Stimulated activated effector memory CD8-positive, alpha-beta T cell treated with anti-CD3 and anti-CD28 coated beads, Interleukin-12 subunit alpha, Interleukin-12 subunit beta, amount 100 ng/mL, for 72 hours (primary cell): ENCODE results near the gene PCBP3.

Source experiments
- ATAC-seq: fragments of 150-1000 bp; cut with Tn5 transposase; 2 replicates; pipeline ENCODE4 v1.10.0; 2021
- DNase-seq, 2 donors: peaks; one replicate each; pipeline ENCODE4 v3.0.0; 2021 to 2022; ENCODE audit warnings: low spot score in 2 of 2
- H3K27ac Mint-ChIP-seq: one replicate; pipeline ENCODE4 v1.8.0; 2022; ENCODE audit warnings: mild to moderate bottlenecking, mixed read lengths
- H3K36me3 Mint-ChIP-seq: one replicate; pipeline ENCODE4 v1.8.0; 2022; ENCODE audit warnings: mild to moderate bottlenecking, mixed read lengths
- H3K4me1 Mint-ChIP-seq: one replicate; pipeline ENCODE4 v1.8.0; 2022; ENCODE audit warnings: mixed read lengths
- H3K4me3 Mint-ChIP-seq: one replicate; pipeline ENCODE4 v1.8.0; 2022; ENCODE audit warnings: mild to moderate bottlenecking, mixed read lengths
- H3K9me3 Mint-ChIP-seq: one replicate; pipeline ENCODE4 v1.8.0; 2022; ENCODE audit warnings: mixed read lengths

The PCBP3 gene

GRCh38 chr21:45853703-45854342 lies 210.3 kb downstream of the PCBP3 start:
- Mint-ChIP-seq H3K27ac (no peak overlapping the region), H3K4me3 (no peak overlapping the region), H3K4me1 (no peaks in the 10 kb centered on the region), H3K9me3 (no peaks in the 10 kb centered on the region), H3K36me3 (no peaks in the 10 kb centered on the region)
- no peak for ATAC-seq
- DNase-seq: no peak

DNA sequence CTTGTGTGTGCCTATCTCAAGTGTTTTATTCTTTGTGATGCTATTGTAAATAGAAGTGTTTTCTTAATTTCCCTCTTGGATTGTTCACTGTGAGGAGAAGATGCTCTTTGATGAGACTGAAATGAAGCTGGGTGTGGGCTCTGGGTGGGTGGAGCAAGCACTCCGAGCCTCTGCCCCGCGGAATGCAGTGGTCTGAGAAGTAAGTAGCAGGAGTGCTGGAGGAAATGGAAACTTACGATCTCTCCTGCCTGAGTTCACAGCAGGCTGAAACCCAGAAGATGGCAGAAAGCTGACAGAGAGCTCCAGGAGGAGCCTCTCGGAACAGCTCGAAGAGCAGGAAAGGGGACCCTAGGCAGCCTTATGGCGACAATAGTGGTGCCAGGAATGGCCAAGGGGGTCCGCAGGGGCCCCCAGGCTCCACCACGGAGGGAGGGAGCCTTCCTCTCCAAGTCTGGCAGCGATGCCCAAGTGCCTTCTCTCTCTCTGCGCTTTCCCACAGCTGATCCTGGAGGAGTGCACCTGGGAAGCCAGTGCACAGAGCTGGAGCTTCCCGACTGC lies 211.2 kb downstream of the PCBP3 start:
- Mint-ChIP-seq H3K4me3 (no peak overlapping the region), H3K36me3 (no peaks in the 10 kb centered on the region), H3K4me1 (no peaks in the 10 kb centered on the region), H3K27ac (no peak overlapping the region), H3K9me3 (no peaks in the 10 kb centered on the region)
- no peak for ATAC-seq
- no peak for DNase-seq

DNA sequence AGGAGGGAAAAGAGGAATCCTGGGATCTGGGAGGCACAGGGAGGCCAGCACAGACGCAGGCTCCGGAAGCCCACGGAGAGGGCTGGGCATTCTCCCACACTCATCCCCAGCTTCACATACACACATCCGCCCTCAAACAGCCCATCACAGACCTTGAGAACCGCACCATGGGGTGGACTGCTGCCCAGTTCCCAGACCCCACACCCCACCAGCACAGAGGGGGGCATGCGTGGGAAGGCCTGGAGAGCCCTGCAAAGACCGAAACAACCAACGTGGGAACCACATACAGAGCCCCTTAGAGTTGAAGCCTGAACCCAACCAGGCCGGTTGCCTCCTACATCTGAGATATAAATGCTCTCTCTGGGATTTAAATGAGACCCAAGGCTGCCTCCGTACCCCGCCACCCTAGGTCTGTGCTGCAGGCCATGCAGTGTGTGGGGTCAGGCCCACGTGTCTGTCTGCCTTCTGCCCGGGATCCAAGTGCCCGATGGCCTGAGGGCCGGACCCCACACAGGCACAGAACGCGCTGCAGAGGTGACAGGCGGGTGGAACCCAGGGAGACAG lies 211.8 kb downstream of the PCBP3 start:
- H3K4me1 Mint-ChIP-seq: no peaks in the 10 kb centered on the region
- H3K4me3 Mint-ChIP-seq: no peak overlapping the region
- no peaks in the 10 kb centered on the region for H3K9me3 Mint-ChIP-seq
- no peak overlapping the region for H3K27ac Mint-ChIP-seq
- H3K36me3 Mint-ChIP-seq: no peaks in the 10 kb centered on the region
- DNase-seq: no peak
- ATAC-seq: peak; percentile 17

DNA sequence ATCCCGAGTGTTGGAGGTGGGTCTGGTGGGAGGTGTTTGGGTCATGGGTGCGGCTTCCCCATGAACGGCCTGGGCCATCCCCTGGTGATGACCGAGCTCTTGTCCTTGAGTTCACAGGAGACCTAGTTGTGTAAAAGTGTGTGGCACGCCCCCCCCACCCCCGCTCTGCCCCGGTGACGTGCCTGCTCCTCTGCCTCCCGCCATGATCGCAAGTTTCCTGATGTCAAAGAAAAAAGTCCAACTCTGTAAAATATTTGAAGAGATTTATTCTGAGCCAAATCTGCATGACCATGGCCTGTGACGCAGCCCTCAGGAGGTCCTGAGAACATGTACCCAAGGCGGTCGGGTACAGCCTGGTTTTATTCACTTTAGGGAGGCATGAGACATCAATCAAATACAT lies 212.9 kb downstream of the PCBP3 start:
- H3K36me3 Mint-ChIP-seq: no peaks in the 10 kb centered on the region
- ATAC-seq: no peak
- no peak for DNase-seq
- no peak overlapping the region for H3K27ac Mint-ChIP-seq
- no peak overlapping the region for H3K4me3 Mint-ChIP-seq
- no peaks in the 10 kb centered on the region for H3K4me1 Mint-ChIP-seq
- H3K9me3 Mint-ChIP-seq: no peaks in the 10 kb centered on the region

- no peak overlapping the region for H3K27ac Mint-ChIP-seq
- no peak overlapping the region for H3K4me3 Mint-ChIP-seq
- H3K36me3 Mint-ChIP-seq: no peaks in the 10 kb centered on the region
- DNase-seq (no peak), ATAC-seq (no peak)
- H3K4me1 Mint-ChIP-seq: no peaks in the 10 kb centered on the region
- no peaks in the 10 kb centered on the region for H3K9me3 Mint-ChIP-seq
Observed at GRCh38 chr21:45856906-45857305, 213.4 kb downstream of the PCBP3 start.

DNA sequence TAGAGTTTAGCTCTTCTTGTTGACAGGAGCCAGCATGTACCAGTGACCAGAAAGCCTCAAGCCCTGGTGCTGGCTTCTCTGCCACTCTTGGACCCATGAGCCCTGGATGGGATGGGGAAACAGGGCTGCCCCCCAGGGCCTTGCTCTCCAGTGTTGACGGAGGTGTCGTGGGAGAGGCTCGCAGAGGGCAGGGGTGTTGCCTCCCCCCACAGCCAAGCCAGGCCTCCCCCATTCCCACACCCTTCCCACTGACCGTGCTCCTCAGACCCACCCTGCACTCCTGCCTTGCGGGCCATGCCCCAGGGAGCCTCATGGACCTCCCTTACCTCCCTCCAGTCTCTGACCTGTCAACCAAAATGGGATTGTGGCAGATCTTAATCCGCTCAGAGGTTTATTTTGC lies 214.2 kb downstream of the PCBP3 start:
- DNase-seq (no peak), ATAC-seq (no peak)
- Mint-ChIP-seq H3K4me1 (no peaks in the 10 kb centered on the region), H3K9me3 (no peaks in the 10 kb centered on the region), H3K4me3 (no peak overlapping the region), H3K36me3 (no peaks in the 10 kb centered on the region), H3K27ac (no peak overlapping the region)

GRCh38 chr21:45858180-45858579 lies 214.7 kb downstream of the PCBP3 start:
- DNase-seq: no peak
- Mint-ChIP-seq H3K4me3 (no peak overlapping the region), H3K27ac (no peak overlapping the region), H3K9me3 (no peaks in the 10 kb centered on the region), H3K36me3 (no peaks in the 10 kb centered on the region), H3K4me1 (no peaks in the 10 kb centered on the region)
- ATAC-seq: no peak

DNA sequence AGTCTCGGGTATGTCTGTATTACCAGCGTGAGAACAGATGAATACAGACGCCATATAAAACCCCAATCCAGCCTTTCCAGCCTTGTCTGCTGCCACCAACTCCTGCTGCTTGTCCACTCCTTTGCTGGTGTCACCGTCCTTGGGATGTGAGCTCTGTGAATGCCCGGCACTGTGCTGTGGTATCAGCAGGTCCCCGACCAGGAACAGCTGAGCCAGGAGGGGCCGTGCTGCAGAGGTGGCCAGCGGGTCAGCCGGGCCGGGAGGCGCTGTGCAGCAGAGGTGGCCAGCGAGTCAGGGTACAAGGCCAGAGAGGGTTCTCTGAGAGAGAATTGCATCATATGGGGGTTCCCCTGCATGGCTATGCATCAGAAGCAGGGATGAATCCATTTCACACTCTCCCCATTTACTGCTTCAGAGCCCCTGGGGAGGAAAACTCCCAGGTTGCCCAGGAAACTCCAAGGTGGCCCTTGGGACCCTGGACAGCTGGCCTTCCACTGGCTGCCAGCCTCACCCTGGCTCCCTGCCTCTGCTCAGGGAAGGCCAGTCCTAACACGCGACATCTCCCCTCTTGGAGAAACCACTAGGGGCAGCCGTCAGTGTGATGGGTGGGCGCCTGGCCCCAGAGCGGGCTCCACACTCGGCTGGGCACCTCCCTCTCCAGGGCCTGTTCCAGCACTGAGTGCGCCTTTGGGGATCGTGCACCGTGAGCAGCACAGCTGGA lies 215.7 kb downstream of the PCBP3 start:
- H3K36me3 Mint-ChIP-seq: no peaks in the 10 kb centered on the region
- DNase-seq (no peak), ATAC-seq (no peak)
- no peak overlapping the region for H3K27ac Mint-ChIP-seq
- H3K4me1 Mint-ChIP-seq: no peaks in the 10 kb centered on the region
- H3K9me3 Mint-ChIP-seq: no peaks in the 10 kb centered on the region
- H3K4me3 Mint-ChIP-seq: no peak overlapping the region

GRCh38 chr21:45859762-45860357 lies 216.3 kb downstream of the PCBP3 start:
- no peak overlapping the region for H3K4me3 Mint-ChIP-seq
- DNase-seq (no peak), ATAC-seq (no peak)
- H3K9me3 Mint-ChIP-seq: no peaks in the 10 kb centered on the region
- no peak overlapping the region for H3K27ac Mint-ChIP-seq
- no peaks in the 10 kb centered on the region for H3K36me3 Mint-ChIP-seq
- no peaks in the 10 kb centered on the region for H3K4me1 Mint-ChIP-seq

DNA sequence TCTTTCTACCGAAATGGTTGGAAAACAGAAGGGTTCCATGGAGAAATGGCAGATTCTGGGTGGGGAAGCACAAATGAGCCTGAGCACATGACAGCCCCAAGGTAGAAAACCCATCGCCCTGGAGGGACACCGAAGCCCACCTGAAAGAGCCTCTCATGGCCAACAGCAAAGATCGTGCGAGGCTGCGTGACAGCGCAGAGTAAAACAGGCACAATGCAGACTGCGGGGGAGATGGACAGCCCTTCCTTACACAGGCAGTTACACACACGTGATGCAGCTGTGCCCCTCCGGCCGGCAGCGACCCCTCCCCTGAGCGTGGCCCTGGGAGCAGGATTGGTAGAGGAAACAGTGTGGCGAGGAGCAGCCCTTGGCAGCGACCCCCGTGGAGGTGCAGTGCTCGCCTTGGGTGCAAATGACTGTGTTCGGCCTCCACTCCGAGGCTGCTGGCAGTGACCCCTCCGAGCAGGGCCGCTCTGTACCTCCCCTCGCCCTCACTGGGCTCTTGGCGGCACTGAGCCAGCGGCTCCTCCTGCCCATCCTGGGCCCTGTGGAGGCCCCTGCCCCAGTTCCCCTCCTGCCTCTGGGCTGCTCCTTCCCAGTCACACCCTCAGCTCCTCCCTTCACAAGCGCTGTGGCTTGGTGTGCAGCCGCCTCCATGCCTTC lies 217.1 kb downstream of the PCBP3 start:
- H3K4me3 Mint-ChIP-seq: no peak overlapping the region
- DNase-seq (no peak), ATAC-seq (peak; percentile 14)
- no peaks in the 10 kb centered on the region for H3K36me3 Mint-ChIP-seq
- no peaks in the 10 kb centered on the region for H3K9me3 Mint-ChIP-seq
- no peaks in the 10 kb centered on the region for H3K4me1 Mint-ChIP-seq
- no peak overlapping the region for H3K27ac Mint-ChIP-seq

- no peak overlapping the region for H3K4me3 Mint-ChIP-seq
- no peaks in the 10 kb centered on the region for H3K9me3 Mint-ChIP-seq
- H3K27ac Mint-ChIP-seq: no peak overlapping the region
- H3K4me1 Mint-ChIP-seq: no peaks in the 10 kb centered on the region
- no peaks in the 10 kb centered on the region for H3K36me3 Mint-ChIP-seq
- ATAC-seq (peak; percentile 29), DNase-seq (no peak)
Observed at GRCh38 chr21:45861156-45861870, 217.8 kb downstream of the PCBP3 start.

DNA sequence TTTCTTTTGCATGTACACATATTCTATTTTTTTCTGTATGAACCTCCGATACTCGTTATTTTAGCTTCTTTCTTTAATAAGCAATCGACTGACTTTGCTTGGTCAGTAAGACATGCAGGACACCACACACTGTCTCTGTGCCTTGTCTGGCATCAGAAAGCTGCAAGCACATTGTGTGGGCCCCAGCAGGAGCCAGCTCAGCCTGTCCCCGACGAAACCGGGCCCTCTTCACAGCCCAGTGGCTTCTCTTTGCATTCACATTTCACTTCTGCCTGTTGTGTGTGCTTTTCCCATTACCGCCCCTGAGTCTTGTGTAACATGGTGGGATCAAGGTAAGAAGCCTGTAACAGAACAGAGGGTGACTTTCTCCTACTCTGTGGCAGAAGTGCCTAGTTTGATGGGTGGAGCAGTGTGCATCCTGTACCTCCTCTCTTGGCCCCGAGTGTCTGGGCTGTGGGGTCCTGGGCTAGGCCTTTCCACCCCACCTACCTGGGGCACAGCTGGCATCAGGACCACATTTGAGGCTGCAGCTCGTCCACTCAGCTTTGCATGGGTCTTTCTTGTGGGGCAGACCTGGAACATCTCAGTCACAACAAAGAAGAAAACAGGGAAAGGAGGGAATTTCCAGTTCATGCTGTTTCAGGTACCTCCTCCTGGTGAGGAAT lies 219.2 kb downstream of the PCBP3 start:
- ATAC-seq (no peak), DNase-seq (no peak)
- Mint-ChIP-seq H3K4me1 (no peaks in the 10 kb centered on the region), H3K27ac (no peak overlapping the region), H3K4me3 (no peak overlapping the region), H3K9me3 (no peaks in the 10 kb centered on the region), H3K36me3 (no peaks in the 10 kb centered on the region)

DNA sequence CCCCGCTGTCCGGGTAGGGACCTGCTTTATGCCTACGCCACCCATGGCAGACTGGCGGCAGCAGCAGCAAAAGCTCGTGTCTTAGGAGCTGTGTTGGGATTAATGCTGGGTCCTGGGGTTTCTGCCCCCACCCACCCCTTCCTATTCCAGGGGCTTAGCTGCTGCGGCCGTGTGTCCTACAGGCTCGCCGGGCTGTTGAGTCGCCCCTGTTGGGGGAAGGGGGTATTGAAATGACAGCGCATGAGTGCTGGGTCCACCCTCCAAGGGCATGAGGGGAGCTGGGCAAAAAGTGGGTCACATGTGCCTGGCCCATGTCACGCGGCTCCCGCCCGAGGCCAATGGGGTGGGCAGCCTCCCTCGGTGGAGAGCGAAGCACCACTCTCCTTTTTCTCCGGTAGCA lies 219.7 kb downstream of the PCBP3 start:
- DNase-seq (no peak), ATAC-seq (no peak)
- H3K4me3 Mint-ChIP-seq: no peak overlapping the region
- no peaks in the 10 kb centered on the region for H3K36me3 Mint-ChIP-seq
- H3K27ac Mint-ChIP-seq: no peak overlapping the region
- no peaks in the 10 kb centered on the region for H3K9me3 Mint-ChIP-seq
- H3K4me1 Mint-ChIP-seq: no peaks in the 10 kb centered on the region

GRCh38 chr21:45863751-45864150 lies 220.2 kb downstream of the PCBP3 start:
- H3K9me3 Mint-ChIP-seq: no peaks in the 10 kb centered on the region
- ATAC-seq (no peak), DNase-seq (no peak)
- H3K4me3 Mint-ChIP-seq: no peak overlapping the region
- no peaks in the 10 kb centered on the region for H3K36me3 Mint-ChIP-seq
- no peak overlapping the region for H3K27ac Mint-ChIP-seq
- no peaks in the 10 kb centered on the region for H3K4me1 Mint-ChIP-seq
